Measurements from ENCODE around the gene DGCR8.

DNA sequence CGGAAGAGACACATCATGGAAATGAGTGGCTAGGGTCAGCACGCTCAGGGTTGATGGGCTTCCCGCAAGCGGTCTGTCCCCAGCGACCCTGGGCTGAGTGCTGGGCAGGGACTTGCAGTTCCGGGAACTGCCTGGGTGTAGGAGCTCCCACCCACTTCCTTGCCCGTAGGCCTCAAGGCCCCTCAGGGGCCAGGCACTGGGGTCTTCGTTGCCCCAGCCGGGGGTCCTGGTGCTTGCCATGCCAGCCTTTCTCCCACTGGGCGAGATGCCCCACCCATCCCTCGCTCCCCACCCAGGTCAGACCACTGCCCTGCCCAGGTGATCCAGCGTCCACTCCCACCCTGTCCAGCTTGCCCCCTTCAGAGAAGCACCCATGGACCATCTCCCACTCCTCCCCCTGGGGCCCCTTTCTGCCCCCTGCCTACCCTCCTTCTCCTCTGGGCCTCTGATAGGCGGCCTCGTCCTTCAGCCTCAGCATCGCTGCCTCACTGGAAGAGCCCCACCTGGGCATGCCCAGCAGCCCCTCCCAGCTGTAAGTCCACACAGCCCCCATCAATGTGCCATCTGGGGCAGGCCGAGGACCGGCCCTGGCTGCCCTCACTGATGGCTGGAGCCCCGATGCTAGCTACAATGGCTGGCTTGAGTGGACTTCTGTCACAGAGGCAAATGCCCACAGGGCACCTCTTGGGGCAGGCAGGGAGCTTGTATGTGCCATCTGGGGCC lies 17.8 kb upstream of the DGCR8 start:
- TF ChIP-seq ZNF384 (IDR thresholded peaks at IDR 0.05) (no peak), TARDBP (IDR thresholded peaks at IDR 0.05) (no peak), SUZ12 (IDR thresholded peaks at IDR 0.05) (no peak)
- TF ChIP-seq, protein P1, sequence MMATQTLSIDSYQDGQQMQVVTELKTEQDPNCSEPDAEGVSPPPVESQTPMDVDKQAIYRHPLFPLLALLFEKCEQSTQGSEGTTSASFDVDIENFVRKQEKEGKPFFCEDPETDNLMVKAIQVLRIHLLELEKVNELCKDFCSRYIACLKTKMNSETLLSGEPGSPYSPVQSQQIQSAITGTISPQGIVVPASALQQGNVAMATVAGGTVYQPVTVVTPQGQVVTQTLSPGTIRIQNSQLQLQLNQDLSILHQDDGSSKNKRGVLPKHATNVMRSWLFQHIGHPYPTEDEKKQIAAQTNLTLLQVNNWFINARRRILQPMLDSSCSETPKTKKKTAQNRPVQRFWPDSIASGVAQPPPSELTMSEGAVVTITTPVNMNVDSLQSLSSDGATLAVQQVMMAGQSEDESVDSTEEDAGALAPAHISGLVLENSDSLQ (IDR thresholded peaks at IDR 0.05) = no peak
